GM18505 (cell line): ENCODE measurements around the gene C6orf89.

ENCODE experiments used
- ATAC-seq: cut with Tn5 transposase; IDR thresholded peaks from one replicate; pipeline ENCODE4 v1.9.1; 2021; ENCODE audit not compliant: unreplicated experiment
- POLR2A ChIP-seq: IDR thresholded peaks from 4 replicates; pipeline ENCODE4 v1.6.1; 2011; ENCODE audit warnings: borderline replicate concordance; ENCODE audit not compliant: insufficient read depth, insufficient read length; ENCODE audit errors: extremely low read depth

C6orf89 gene

DNA sequence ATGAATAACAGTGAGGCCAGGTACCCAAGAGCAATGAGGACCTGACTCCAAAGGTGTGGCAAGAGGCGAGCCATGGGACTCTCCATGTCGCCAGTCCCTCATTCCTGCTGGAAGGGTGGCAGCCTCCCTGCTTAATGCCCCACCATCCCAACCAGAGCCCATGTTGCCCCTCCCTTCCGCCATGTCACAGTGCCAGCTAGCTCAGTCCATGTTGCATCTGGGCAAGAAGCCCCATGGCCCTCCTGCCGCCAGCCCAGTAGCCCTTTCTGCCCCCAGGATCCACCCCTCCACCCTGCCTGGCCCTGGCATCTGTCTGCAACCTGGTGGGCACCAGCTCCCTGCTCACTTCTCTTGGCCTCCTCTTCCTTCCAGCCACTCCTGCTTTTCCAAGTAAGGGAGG, 40.5 kb upstream of the C6orf89 start:
- ATAC-seq, result no peak
- no peak for TF ChIP-seq POLR2A

GRCh38 chr6:36847152-36847551, 38.6 kb upstream of the C6orf89 start:
- TF ChIP-seq POLR2A, result no peak

DNA sequence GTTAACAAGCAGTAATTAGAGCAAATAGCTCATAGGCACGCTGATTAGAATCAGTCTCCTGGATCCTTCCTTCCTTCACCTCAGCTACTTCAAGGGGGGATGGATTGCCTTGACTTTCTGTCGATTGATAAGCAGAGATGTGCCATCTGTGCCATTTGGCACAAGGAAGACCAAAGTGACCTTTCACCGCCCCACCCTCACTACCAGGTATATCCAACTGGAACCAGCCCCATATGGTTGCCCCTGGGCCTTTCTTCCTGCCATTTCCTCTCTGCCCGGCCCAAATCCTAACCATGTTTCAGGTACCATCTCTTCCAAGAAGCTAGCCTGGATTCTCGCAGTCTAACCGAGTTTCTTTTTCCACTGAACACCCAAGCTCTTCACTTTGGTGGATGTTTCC, 37.8 kb upstream of the C6orf89 start:
- no peak for ATAC-seq
- TF ChIP-seq POLR2A, result no peak

More at GRCh38 chr6:36847152-36847551, 38.6 kb upstream of the C6orf89 start:
- ATAC-seq, result no peak

GRCh38 chr6:36848658-36849441, 36.9 kb upstream of the C6orf89 start:
- no peak for TF ChIP-seq POLR2A
- no peak for ATAC-seq

DNA sequence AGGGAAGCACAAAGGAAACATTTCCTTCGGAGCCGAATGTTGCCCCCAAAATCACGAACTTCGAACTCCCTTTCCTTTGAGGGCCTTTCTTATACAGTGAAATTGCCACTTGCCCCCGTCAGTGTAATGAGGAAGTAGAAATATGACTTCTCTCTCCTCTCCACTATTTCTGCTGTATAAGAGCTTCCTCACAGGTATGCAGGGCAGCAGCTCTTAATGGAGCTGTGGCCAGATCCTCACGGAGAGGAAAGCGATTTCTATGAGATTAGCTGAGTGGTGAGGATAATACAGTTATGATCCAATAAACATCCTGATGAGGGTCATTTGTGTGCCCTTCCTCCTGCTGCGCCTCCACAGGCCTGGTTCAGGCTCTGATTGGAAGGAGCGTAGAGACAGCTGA, 35.7 kb upstream of the C6orf89 start:
- TF ChIP-seq POLR2A, result no peak

GRCh38 chr6:36851149-36851614, 34.6 kb upstream of the C6orf89 start:
- no peak for TF ChIP-seq POLR2A
- no peak for ATAC-seq

More for the DNA sequence above, 35.7 kb upstream of the C6orf89 start:
- no peak for ATAC-seq

GRCh38 chr6:36851626-36852025, 34.1 kb upstream of the C6orf89 start:
- no peak for ATAC-seq

DNA sequence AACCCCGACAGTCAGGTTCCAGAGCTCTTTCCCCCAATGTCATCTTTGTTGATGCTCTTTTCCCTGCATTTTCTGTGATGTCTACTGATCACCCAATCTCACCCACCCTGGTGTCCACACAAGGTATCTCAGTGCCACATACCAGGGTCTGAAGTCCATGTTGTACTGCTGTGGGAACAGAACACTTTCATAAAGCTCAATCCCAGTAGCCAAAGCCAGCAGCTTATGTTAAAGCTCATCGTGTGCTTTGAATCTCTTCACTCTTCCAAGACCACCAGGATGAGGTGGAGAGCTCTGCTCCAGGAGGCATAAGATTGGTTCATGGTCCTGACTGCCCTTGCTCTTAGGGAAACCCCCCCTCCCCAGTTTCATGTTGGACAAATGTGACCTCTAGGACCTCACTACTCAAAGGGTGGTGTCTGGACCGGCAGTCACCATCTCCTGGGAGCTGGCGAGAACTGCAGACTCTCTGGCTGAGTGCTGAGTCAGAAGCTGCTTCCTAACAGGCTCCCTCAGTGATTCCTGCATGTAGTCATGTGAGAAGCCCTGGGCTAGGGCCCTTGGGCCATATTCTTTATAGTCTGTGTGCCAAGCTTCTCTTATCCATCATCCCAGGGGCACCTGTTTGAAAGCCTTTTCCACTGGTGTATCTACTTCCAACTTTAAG, 33.1 kb upstream of the C6orf89 start:
- no peak for ATAC-seq
- TF ChIP-seq POLR2A, result no peak

More at GRCh38 chr6:36851626-36852025, 34.1 kb upstream of the C6orf89 start:
- TF ChIP-seq POLR2A, result no peak

DNA sequence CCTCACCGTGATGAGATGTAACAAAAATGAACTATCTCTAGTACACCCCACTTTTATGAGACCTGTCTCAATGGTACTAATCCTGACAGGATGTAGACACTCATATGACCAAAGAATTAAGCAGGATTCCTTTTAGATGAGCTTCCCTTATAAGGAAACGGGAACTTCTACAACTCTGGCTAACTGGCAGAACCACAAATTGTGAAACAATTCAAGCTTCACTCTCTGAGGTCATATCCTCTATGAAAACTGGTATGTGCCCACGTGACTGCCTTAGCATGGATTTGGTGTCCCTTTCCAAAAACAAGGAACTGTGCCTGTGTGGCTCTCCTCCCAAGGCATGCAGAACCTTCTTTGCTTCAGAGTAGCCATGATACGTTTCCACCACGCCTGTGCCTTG, 32.4 kb upstream of the C6orf89 start:
- no peak for TF ChIP-seq POLR2A
- ATAC-seq, result no peak

DNA sequence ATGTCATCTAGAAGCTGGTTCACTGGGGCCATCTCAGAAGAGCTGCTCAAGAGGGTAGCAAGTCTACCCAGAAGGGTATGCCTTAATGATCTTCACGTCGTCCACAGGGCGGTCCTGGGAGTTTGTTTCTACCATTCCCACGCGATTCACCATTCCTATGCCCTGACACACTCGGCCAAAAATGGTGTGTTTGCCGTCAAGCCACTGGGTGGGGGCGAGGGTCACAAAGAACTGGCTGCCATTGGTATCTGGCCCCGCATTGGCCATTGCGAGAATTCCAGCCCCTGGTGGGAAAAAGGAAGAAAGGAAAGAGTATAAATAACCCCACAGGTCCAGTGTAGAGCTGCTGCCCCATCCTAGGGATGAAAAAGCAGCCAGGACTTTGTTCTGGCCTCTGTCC, 30.0 kb upstream of the C6orf89 start:
- no peak for ATAC-seq
- no peak for TF ChIP-seq POLR2A

DNA sequence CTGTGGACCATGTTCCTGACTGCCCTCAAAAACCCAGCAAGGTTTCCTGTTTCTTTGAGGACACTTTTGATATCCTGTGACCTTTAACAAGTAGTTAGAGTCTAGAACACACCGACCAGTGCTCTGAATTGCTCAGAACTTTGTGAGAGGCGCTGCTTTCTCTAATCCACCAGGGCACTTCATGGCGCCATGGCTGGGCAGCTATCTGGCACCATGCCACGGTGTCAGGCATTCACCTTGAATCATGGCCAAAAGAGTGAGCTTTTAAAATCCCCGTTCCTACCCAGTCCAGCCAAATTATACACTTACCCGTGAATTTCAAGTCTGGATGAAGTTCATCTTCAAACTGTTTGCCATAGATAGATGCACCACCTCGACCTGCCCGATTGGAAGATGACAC, 29.5 kb upstream of the C6orf89 start:
- TF ChIP-seq POLR2A, result no peak

GRCh38 chr6:36857325-36857724, 28.4 kb upstream of the C6orf89 start:
- TF ChIP-seq POLR2A, result no peak
- ATAC-seq, result no peak

More for the DNA sequence above, 29.5 kb upstream of the C6orf89 start:
- no peak for ATAC-seq

DNA sequence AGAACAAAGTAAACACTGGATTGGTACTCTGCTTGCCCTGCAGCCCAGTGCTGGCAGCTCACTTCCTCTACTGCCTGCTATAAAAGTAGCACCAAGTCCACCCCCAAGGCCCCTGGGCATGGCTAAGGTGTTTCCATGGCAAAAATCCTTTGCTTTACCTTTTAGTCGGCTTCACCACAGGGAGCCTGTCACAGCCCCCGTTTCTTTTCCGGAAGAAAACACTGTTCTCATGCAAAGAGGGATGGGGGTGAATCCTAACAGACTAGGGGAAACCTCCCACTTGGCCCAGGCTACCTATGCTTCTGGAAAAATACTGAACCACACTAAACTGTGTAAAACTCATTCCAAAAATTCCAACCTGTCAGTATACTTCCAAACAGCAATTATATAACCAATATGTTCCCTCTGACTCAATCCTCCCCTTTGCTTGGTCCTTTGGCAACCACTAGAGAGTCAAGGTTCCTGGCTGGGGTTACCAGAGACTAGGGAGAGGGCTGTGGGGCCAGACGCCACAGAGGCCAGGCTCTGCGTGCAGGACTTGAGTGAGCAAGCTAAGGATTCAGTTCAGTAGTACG, 27.3 kb upstream of the C6orf89 start:
- no peak for ATAC-seq
- TF ChIP-seq POLR2A, result no peak

GRCh38 chr6:36860126-36860525, 25.6 kb upstream of the C6orf89 start:
- no peak for TF ChIP-seq POLR2A
- ATAC-seq, result no peak
